Measurements from ENCODE around the gene DNAH17. TPM values are rescaled to one million over a fixed set of nuclear protein-coding genes. Genes with fewer than 3 reads are reported as not detected.

DNAH17 gene
- total RNA-seq, 2 donors from 2014 or later = not detected

DNA sequence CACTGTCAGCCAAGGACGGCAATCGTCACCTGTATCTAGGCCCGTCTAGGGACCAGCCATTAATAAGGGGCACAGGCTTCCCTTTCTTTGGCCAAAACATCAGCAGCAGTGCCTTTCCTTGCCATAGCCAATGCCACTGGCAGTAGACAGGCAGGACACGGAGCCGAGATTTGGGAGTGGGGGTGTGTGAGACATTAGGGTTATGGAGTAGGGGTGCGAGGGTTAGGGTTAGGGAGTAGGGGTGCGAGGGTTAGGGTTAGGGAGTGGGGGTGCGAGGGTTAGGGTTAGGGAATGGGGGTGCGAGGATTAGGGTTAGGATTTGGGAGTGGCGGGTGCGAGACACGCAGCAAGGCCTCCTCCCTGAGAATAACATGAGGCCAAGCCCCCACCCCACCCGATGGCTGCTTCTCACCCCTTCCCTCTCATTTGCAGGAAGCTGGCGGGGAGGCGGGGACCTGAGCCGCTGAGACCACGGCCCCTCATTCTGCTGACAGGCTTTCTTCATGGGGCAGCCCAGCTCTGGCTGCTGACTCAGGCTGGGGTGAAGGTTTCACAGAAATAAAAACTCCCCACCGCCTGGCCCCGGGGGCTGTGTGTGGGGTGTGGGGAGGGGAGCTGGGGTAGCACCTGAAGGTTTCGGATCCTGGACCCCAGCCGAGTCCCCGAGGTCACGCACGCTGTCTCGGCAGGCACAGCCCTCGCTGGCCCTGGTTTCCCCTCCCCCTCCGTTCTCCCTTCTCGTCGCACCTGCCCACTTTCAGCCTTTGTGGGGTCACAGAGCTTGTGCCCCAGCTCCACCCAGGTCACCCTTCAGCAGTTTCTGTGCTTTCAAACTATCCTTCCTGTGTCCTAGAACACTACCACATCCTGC is 104.9 kb downstream of the DNAH17 start:
- 64 to 72% methylated on average over 27 to 29 of the region's 29 CpGs for WGBS, 2 donors
- H3K27me3 ChIP-seq = no peaks in the 10 kb centered on the region
- no peaks in the 10 kb centered on the region for H3K4me1 ChIP-seq
- TF ChIP-seq CTCF (IDR thresholded peaks at IDR 0.05) (no peak), POLR2A (IDR thresholded peaks at IDR 0.05) (no peak)
- H3K36me3 ChIP-seq (replicated peaks in 1 of 2; ENCODE audit: insufficient read depth in 1 of 2, low read depth in 2 of 2) = no peaks in the 10 kb centered on the region
- H3K9me3 ChIP-seq = no peaks in the 10 kb centered on the region
- no peak for DNase-seq
- ATAC-seq = no peak
- H3K4me3 ChIP-seq = no peak overlapping the region
- no peak overlapping the region for H3K27ac ChIP-seq
- intact Hi-C loops (cut with DNase I) = no loop called here

GRCh38 chr17:78471635-78472034 is 105.6 kb downstream of the DNAH17 start:
- no peak overlapping the region for H3K27ac ChIP-seq

GRCh38 chr17:78469443-78469842 is 107.8 kb downstream of the DNAH17 start:
- ATAC-seq (no peak), DNase-seq (no peak)
- Histone ChIP-seq H3K4me1 (no peaks in the 10 kb centered on the region), H3K9me3 (no peaks in the 10 kb centered on the region), H3K27me3 (no peaks in the 10 kb centered on the region), H3K4me3 (no peak overlapping the region), H3K36me3 (replicated peaks in 1 of 2; ENCODE audit: insufficient read depth in 1 of 2, low read depth in 2 of 2) (no peaks in the 10 kb centered on the region), H3K27ac (no peak overlapping the region)
- intact Hi-C loops (cut with DNase I) = no loop called here
- 91 to 92% methylated on average over 7 of the region's 7 CpGs for WGBS, 2 donors
- no peak for TF ChIP-seq POLR2A (IDR thresholded peaks at IDR 0.05)
- no peak for TF ChIP-seq CTCF (IDR thresholded peaks at IDR 0.05)

More at GRCh38 chr17:78471635-78472034, 105.6 kb downstream of the DNAH17 start:
- H3K4me1 ChIP-seq = no peaks in the 10 kb centered on the region
- H3K4me3 ChIP-seq = no peak overlapping the region
- H3K27me3 ChIP-seq = no peaks in the 10 kb centered on the region
- ATAC-seq = no peak
- intact Hi-C loops (cut with DNase I) = no loop called here
- WGBS, 2 donors = 93% methylated on average over 12 of the region's 12 CpGs
- no peak for DNase-seq
- no peaks in the 10 kb centered on the region for H3K36me3 ChIP-seq (replicated peaks in 1 of 2; ENCODE audit: insufficient read depth in 1 of 2, low read depth in 2 of 2)
- TF ChIP-seq CTCF (IDR thresholded peaks at IDR 0.05) (no peak), POLR2A (IDR thresholded peaks at IDR 0.05) (no peak)
- H3K9me3 ChIP-seq = no peaks in the 10 kb centered on the region

GRCh38 chr17:78468366-78468765 is 108.8 kb downstream of the DNAH17 start:
- H3K4me3 ChIP-seq = no peak overlapping the region
- H3K36me3 ChIP-seq (replicated peaks in 1 of 2; ENCODE audit: insufficient read depth in 1 of 2, low read depth in 2 of 2) = no peaks in the 10 kb centered on the region
- 79 to 84% methylated on average over 10 to 12 of the region's 12 CpGs for WGBS, 2 donors
- no peaks in the 10 kb centered on the region for H3K9me3 ChIP-seq
- DNase-seq = no peak
- no peak for TF ChIP-seq POLR2A (IDR thresholded peaks at IDR 0.05)
- TF ChIP-seq CTCF (IDR thresholded peaks at IDR 0.05) = no peak
- no peaks in the 10 kb centered on the region for H3K4me1 ChIP-seq
- intact Hi-C loops (cut with DNase I) = no loop called here
- no peak for ATAC-seq
- H3K27ac ChIP-seq = no peak overlapping the region
- H3K27me3 ChIP-seq = no peaks in the 10 kb centered on the region
